Neural cell (in vitro differentiated cells): ENCODE measurements around the gene SLC35A4. TPM values are rescaled to one million over a fixed set of nuclear protein-coding genes. Genes with fewer than 3 reads are reported as not detected.

Experiments used
- H2AFZ ChIP-seq: fragments of 200-600, 300-800 bp; sonication (generic), shearing (Covaris generic); 2 replicates; pipeline ENCODE4 v1.6.0; 2014; ENCODE audit warnings: low read depth, mild to moderate bottlenecking, antibody characterized with exemption, low read length, moderate library complexity
- H3F3A ChIP-seq: fragments of 200-600 bp; shearing (Covaris generic); 2 replicates; pipeline ENCODE4 v1.6.1; 2016; ENCODE audit warnings: mild to moderate bottlenecking, moderate library complexity, mixed read lengths, antibody characterized with exemption, low read length; ENCODE audit not compliant: insufficient read depth, poor library complexity, severe bottlenecking
- H3K27ac ChIP-seq: fragments of 200-600, 300-800 bp; sonication (generic), shearing (Covaris generic); 2 replicates; pipeline ENCODE4 v1.5.1; 2014; ENCODE audit warnings: mild to moderate bottlenecking, low read length, moderate library complexity
- H3K27me3 ChIP-seq: fragments of 300-800, 200-600 bp; sonication (generic), shearing (Covaris generic); 2 replicates; pipeline ENCODE4 v1.6.0; 2014; ENCODE audit warnings: mild to moderate bottlenecking, low read depth, low read length, moderate library complexity; ENCODE audit not compliant: insufficient read depth
- H3K36me3 ChIP-seq: fragments of 300-800, 200-600 bp; sonication (generic), shearing (Covaris generic); 2 replicates; pipeline ENCODE4 v1.5.1; 2014; ENCODE audit warnings: mild to moderate bottlenecking, antibody characterized with exemption, low read length, moderate library complexity; ENCODE audit not compliant: insufficient read depth
- H3K4me2 ChIP-seq: fragments of 300-800, 200-600 bp; sonication (generic), shearing (Covaris generic); 2 replicates; pipeline ENCODE4 v1.6.0; 2014; ENCODE audit warnings: mild to moderate bottlenecking, low read length
- H3K4me3 ChIP-seq: fragments of 300-800, 200-600 bp; sonication (generic), shearing (Covaris generic); 2 replicates; pipeline ENCODE4 v1.5.1; 2014; ENCODE audit warnings: mild to moderate bottlenecking, low read length, moderate library complexity
- H3K79me2 ChIP-seq: fragments of 200-600 bp; shearing (Covaris generic); replicated peaks from 2 replicates; pipeline ENCODE4 v1.6.0; 2014; ENCODE audit warnings: mild to moderate bottlenecking, low read length, moderate library complexity; ENCODE audit not compliant: insufficient read depth
- H3K9ac ChIP-seq: fragments of 300-800, 200-600 bp; sonication (generic), shearing (Covaris generic); 2 replicates; pipeline ENCODE4 v1.6.1; 2016; ENCODE audit warnings: mild to moderate bottlenecking, low read length, mixed read lengths
- H3K9me2 ChIP-seq: fragments of 200-600 bp; shearing (Covaris generic); 2 replicates; pipeline ENCODE4 v1.6.1; 2016; ENCODE audit warnings: mild to moderate bottlenecking, low read length, mixed read lengths; ENCODE audit not compliant: insufficient read depth
- H3K9me3 ChIP-seq: fragments of 200-600, 300-800 bp; sonication (generic), shearing (Covaris generic); 2 replicates; pipeline ENCODE4 v1.6.1; 2016; ENCODE audit warnings: mild to moderate bottlenecking, mixed run types, low read length, moderate library complexity, mixed read lengths
- H4K20me1 ChIP-seq: fragments of 200-600 bp; shearing (Covaris generic); 2 replicates; pipeline ENCODE4 v1.6.1; 2016; ENCODE audit warnings: mild to moderate bottlenecking, mixed run types; ENCODE audit not compliant: insufficient read depth
- CTCF ChIP-seq: fragments of 450-650 bp; IDR thresholded peaks from 2 replicates; pipeline ENCODE4 v1.5.1; 2014; ENCODE audit warnings: antibody characterized with exemption, mild to moderate bottlenecking, moderate library complexity; ENCODE audit not compliant: poor library complexity, severe bottlenecking
- EP300 ChIP-seq: fragments of 450-650 bp; conservative IDR thresholded peaks from 2 replicates; pipeline ENCODE4 v1.6.1; 2014; ENCODE audit warnings: antibody characterized with exemption, mild to moderate bottlenecking, moderate library complexity; ENCODE audit not compliant: poor library complexity, severe bottlenecking
- EZH2 ChIP-seq: fragments of 200-600, 300-800 bp; shearing (Covaris generic), sonication (generic); IDR thresholded peaks from 2 replicates; pipeline ENCODE4 v1.6.1; 2014; ENCODE audit warnings: antibody characterized with exemption, low read length, borderline replicate concordance, mild to moderate bottlenecking; ENCODE audit not compliant: insufficient read depth, poor library complexity, severe bottlenecking
- MXI1 ChIP-seq: fragments of 450-650 bp; conservative IDR thresholded peaks from 2 replicates; pipeline ENCODE4 v1.6.1; 2014; ENCODE audit warnings: antibody characterized with exemption, mild to moderate bottlenecking; ENCODE audit not compliant: poor library complexity, severe bottlenecking
- POLR2AphosphoS5 ChIP-seq: IDR thresholded peaks from 2 replicates; pipeline ENCODE4 v1.6.1; 2012
- RAD21 ChIP-seq: fragments of 450-650 bp; conservative IDR thresholded peaks from 2 replicates; pipeline ENCODE4 v1.6.1; 2014; ENCODE audit warnings: antibody characterized with exemption, mild to moderate bottlenecking, moderate library complexity
- REST ChIP-seq: IDR thresholded peaks from 2 replicates; pipeline ENCODE4 v1.6.1; 2012; ENCODE audit warnings: borderline replicate concordance
- SMC3 ChIP-seq: fragments of 450-650 bp; conservative IDR thresholded peaks from 2 replicates; pipeline ENCODE4 v1.6.1; 2014; ENCODE audit warnings: antibody characterized with exemption, mild to moderate bottlenecking, moderate library complexity; ENCODE audit not compliant: poor library complexity
- TAF1 ChIP-seq: IDR thresholded peaks from 2 replicates; pipeline ENCODE4 v1.6.1; 2012; ENCODE audit warnings: low read depth
- polyA plus RNA-seq: library from polyadenylated mRNA; depleted of rRNA; stranded (reverse); fragments of >200 nt; gene quantifications from 2 replicates; pipeline ENCODE4 v1.2.3, GENCODE V29; 2014

SLC35A4 gene
- polyA plus RNA-seq, 1 donor from 2014 or later: 8.1 TPM

DNA sequence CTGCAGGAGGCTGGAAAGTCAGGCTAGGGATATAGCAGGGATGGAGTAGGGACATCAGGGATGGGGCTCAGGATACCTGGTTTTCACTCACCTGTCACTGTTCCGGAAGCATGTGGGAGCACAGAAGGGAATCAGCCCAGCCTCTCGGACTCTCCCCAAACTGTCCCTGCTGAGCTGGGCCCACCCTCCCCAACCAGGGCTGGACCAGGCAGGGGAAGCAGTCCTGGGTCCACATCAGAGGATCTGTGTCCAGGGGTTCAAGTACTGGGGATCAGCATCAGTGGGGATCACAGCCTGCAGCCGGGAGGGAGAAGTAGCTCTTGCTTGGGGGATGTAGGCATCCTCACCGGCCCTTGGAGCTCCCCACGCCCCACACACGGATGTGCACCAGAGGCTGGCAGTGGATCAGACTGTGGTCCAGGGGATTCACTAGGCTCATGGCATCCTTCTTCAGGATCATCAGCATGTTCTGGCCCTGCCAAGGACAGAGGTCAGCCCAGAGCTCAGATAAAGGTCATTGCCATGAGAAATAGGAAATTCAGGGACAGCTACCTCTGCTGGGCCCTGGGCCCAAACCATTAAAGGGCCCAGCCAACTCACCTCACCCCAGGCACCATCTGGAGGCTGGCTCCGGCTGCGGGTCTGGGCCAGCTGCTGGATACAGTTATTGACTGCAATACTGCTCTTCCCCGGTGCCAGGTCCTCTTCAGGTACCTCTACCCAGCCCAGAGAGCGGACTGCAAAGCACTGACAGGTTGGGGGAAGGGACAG, 2.7 kb upstream of the SLC35A4 start:
- no peaks in the 10 kb centered on the region for H4K20me1 ChIP-seq
- no peaks in the 10 kb centered on the region for H3K9me2 ChIP-seq
- H3F3A ChIP-seq: no peaks in the 10 kb centered on the region
- no peak overlapping the region for H3K27ac ChIP-seq
- peaks cover 15% of the 10 kb centered on the region for H3K79me2 ChIP-seq
- H3K27me3 ChIP-seq: no peaks in the 10 kb centered on the region
- TF ChIP-seq SMC3 (no peak), REST (no peak), RAD21 (no peak), TAF1 (no peak), CTCF (no peak), EZH2 (no peak), MXI1 (no peak), EP300 (no peak), POLR2AphosphoS5 (no peak)
- no peaks in the 10 kb centered on the region for H3K9me3 ChIP-seq
- H2AFZ ChIP-seq: no peak overlapping the region
- H3K9ac ChIP-seq: no peak overlapping the region
- H3K36me3 ChIP-seq: no peaks in the 10 kb centered on the region
- H3K4me2 ChIP-seq: no peak overlapping the region
- H3K4me3 ChIP-seq: peak overlapping the region; percentile 7

DNA sequence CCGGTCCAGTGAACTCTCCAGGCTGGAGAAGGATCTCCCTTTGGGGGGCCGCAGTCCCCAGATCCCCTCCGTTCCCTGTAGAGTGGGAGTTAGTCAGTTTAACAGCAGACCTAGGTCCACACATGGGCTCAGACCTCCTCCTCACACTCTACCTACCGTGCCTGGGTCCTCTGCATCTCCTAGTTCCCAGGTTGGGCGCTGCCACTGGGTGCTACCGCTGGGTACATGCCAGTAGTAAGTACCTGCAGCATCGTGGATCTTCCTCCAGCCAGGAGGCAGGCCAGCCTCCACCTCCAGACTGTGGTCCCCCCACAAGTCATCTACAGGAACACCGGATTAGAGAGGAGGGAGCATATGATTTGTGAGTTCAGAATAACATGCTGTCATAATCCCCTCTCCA, 1.0 kb upstream of the SLC35A4 start:
- peaks cover 14% of the 10 kb centered on the region for H3K79me2 ChIP-seq
- TF ChIP-seq RAD21 (no peak), MXI1 (no peak), POLR2AphosphoS5 (no peak), EZH2 (no peak), TAF1 (no peak), SMC3 (no peak), CTCF (no peak)
- no peaks in the 10 kb centered on the region for H3K9me3 ChIP-seq
- H3K9ac ChIP-seq: peak overlapping the region; percentile 98
- H3K27me3 ChIP-seq: no peaks in the 10 kb centered on the region
- peak overlapping the region; percentile 92 for H3K27ac ChIP-seq
- H2AFZ ChIP-seq: peak overlapping the region; percentile 91
- H3K36me3 ChIP-seq: no peaks in the 10 kb centered on the region
- H4K20me1 ChIP-seq: no peaks in the 10 kb centered on the region
- peak overlapping the region; percentile 99 for H3K4me3 ChIP-seq
- no peaks in the 10 kb centered on the region for H3F3A ChIP-seq
- H3K4me2 ChIP-seq: peak overlapping the region; percentile 99
- no peaks in the 10 kb centered on the region for H3K9me2 ChIP-seq
